22Rv1 (cell line): ENCODE measurements around the gene CIAO2B.

ENCODE experiments used
- H3K27ac ChIP-seq: fragments of 450-650 bp; 2 replicates; pipeline ENCODE4 v1.5.1; 2017
- CTCF ChIP-seq: fragments of 450-650 bp; IDR thresholded peaks from 2 replicates; pipeline ENCODE4 v1.5.1; 2017; ENCODE audit warnings: mild to moderate bottlenecking
- ZFX ChIP-seq: fragments of 450-650 bp; IDR thresholded peaks from 2 replicates; pipeline ENCODE4 v1.6.1; 2017; ENCODE audit warnings: antibody characterized with exemption, borderline replicate concordance

CIAO2B gene

GRCh38 chr16:66931665-66932064 is 2.5 kb downstream of the CIAO2B start:
- TF ChIP-seq ZFX, result no peak
- no peak for TF ChIP-seq CTCF

DNA sequence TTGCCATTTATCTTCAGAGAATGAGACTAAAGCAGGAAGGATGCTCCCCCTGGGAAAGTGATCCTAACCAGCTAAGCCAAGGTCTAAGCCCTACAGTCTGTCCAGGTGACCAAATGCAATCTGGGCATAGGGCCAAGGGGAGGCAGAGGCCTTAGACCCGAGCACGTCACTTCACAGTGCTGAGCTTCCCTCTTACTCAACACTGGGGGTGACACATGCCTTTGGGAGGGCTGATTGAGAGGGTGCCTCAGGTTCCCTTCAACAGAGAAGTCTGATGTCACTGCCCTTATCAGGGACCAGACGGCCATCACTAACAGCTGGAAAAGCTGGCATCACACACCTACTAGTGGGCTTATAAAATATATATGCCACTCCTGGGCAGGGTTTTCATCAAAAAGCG is 4.0 kb downstream of the CIAO2B start:
- H3K27ac ChIP-seq, result no peak overlapping the region
- TF ChIP-seq CTCF (no peak), ZFX (no peak)

More at GRCh38 chr16:66931665-66932064, 2.5 kb downstream of the CIAO2B start:
- no peak overlapping the region for H3K27ac ChIP-seq

- H3K27ac ChIP-seq, result no peak overlapping the region
These were observed 5.4 kb downstream of the CIAO2B start for GRCh38 chr16:66928702-66929388.

DNA sequence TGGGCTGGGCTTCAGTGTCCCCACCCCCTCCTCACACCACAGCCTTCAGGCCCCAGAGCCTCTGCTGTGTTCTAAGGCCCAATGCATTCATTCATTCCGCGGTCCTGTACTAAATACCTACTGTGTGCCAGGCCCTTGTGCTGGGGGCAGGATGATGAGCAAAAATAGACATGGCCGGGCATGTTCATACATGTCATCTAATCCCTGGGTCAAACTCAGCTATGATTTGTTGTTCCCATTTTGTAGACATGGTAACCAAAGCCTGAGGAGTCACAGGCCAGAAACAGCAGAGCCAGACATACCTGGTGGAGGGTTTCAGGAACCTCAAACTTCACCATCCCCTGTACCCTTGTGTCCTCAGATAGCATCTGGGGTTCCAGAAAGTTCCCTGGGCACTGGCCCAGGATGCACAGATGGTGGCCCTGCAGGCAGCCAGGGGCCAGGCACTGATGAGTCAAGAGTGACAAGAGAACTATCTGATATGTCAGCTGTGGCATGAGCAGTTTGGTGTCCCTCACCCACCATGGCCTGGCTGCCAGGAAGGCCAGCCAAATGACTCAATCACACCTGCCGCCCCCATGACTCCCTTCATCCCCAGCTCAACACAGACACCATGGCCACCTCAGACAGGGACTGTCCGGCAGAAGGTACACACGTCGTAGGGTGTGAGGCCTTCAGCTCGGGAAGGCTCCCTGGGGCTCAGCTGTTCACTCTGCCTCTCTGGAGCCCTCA is 6.1 kb downstream of the CIAO2B start:
- TF ChIP-seq ZFX (no peak), CTCF (no peak)
- no peak overlapping the region for H3K27ac ChIP-seq

More at GRCh38 chr16:66928702-66929388, 5.4 kb downstream of the CIAO2B start:
- TF ChIP-seq CTCF (peak; percentile 27), ZFX (no peak)

DNA sequence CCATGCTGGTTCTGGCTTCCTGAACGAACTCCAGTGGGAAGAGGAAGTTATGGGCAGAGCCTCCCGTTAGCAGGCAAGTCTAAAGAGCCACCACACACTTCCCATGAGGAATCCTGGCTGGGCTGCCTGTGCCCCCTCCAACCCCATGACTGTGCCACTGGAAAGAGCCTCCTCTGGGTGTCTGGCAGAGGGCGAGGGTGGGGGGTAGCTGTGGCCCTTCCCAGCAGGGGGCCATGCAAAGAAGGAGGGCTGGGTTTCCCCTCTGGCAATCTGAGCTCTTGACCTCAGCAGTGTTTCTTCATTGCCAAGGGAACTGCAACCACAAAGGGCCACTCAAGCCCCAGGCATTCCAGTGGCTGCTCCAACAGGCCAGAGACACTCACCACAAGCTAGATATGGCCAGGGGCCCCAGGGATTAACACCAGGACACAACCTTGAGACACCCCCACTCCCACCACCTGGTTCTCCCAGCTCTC is 7.2 kb downstream of the CIAO2B start:
- no peak overlapping the region for H3K27ac ChIP-seq
- TF ChIP-seq ZFX, result no peak
- TF ChIP-seq CTCF, result no peak

GRCh38 chr16:66926171-66926947 is 7.8 kb downstream of the CIAO2B start:
- no peak overlapping the region for H3K27ac ChIP-seq
- TF ChIP-seq ZFX, result no peak
- TF ChIP-seq CTCF, result no peak
